Measurements from ENCODE around the gene PACRG. TPM values are rescaled to one million over a fixed set of nuclear protein-coding genes. Genes with fewer than 3 reads are reported as not detected.

Gene PACRG
- total RNA-seq, 1 donor from 2014 or later, result 2.4 TPM

GRCh38 chr6:163152701-163153100 is 424.9 kb downstream of the PACRG start:
- no peaks in the 10 kb centered on the region for H3K36me3 Mint-ChIP-seq (ENCODE audit: insufficient read depth)
- H3K27me3 Mint-ChIP-seq, result peaks cover 4% of the 10 kb centered on the region
- H3K27ac Mint-ChIP-seq, result no peak overlapping the region
- no peak for DNase-seq (ENCODE audit: low spot score, unreplicated experiment)
- H3K9me3 Mint-ChIP-seq (ENCODE audit: low read depth), result no peaks in the 10 kb centered on the region
- TF ChIP-seq CTCF (IDR thresholded peaks at IDR 0.05; ENCODE audit: unreplicated experiment), result no peak
- H3K4me1 Mint-ChIP-seq (ENCODE audit: low read depth), result peaks cover 4% of the 10 kb centered on the region
- no peak overlapping the region for H3K4me3 Mint-ChIP-seq (ENCODE audit: low read depth)

GRCh38 chr6:163159110-163159509 is 431.3 kb downstream of the PACRG start:
- no peaks in the 10 kb centered on the region for H3K9me3 Mint-ChIP-seq (ENCODE audit: low read depth)
- no peaks in the 10 kb centered on the region for H3K36me3 Mint-ChIP-seq (ENCODE audit: insufficient read depth)
- H3K27me3 Mint-ChIP-seq, result peaks cover 4% of the 10 kb centered on the region
- TF ChIP-seq CTCF (IDR thresholded peaks at IDR 0.05; ENCODE audit: unreplicated experiment), result no peak
- no peak overlapping the region for H3K4me3 Mint-ChIP-seq (ENCODE audit: low read depth)
- H3K4me1 Mint-ChIP-seq (ENCODE audit: low read depth), result peaks cover 4% of the 10 kb centered on the region
- H3K27ac Mint-ChIP-seq, result no peak overlapping the region
- DNase-seq (ENCODE audit: low spot score, unreplicated experiment), result no peak

- Mint-ChIP-seq H3K27me3 (peaks cover 4% of the 10 kb centered on the region), H3K27ac (no peak overlapping the region), H3K36me3 (ENCODE audit: insufficient read depth) (no peaks in the 10 kb centered on the region), H3K4me1 (ENCODE audit: low read depth) (peaks cover 4% of the 10 kb centered on the region), H3K4me3 (ENCODE audit: low read depth) (no peak overlapping the region), H3K9me3 (ENCODE audit: low read depth) (no peaks in the 10 kb centered on the region)
- no peak for DNase-seq (ENCODE audit: low spot score, unreplicated experiment)
- TF ChIP-seq CTCF (IDR thresholded peaks at IDR 0.05; ENCODE audit: unreplicated experiment), result no peak
These were observed 431.9 kb downstream of the PACRG start for GRCh38 chr6:163159689-163160088.

GRCh38 chr6:163162007-163162873 is 434.5 kb downstream of the PACRG start:
- Mint-ChIP-seq H3K9me3 (ENCODE audit: low read depth) (no peaks in the 10 kb centered on the region), H3K27me3 (peaks cover 2% of the 10 kb centered on the region), H3K4me1 (ENCODE audit: low read depth) (peaks cover 4% of the 10 kb centered on the region), H3K36me3 (ENCODE audit: insufficient read depth) (no peaks in the 10 kb centered on the region), H3K4me3 (ENCODE audit: low read depth) (no peak overlapping the region), H3K27ac (no peak overlapping the region)
- no peak for TF ChIP-seq CTCF (IDR thresholded peaks at IDR 0.05; ENCODE audit: unreplicated experiment)
- DNase-seq (ENCODE audit: low spot score, unreplicated experiment), result no peak

- no peak overlapping the region for H3K27ac Mint-ChIP-seq
- TF ChIP-seq CTCF (IDR thresholded peaks at IDR 0.05; ENCODE audit: unreplicated experiment), result no peak
- H3K4me3 Mint-ChIP-seq (ENCODE audit: low read depth), result no peak overlapping the region
- no peaks in the 10 kb centered on the region for H3K9me3 Mint-ChIP-seq (ENCODE audit: low read depth)
- H3K27me3 Mint-ChIP-seq, result no peaks in the 10 kb centered on the region
- H3K36me3 Mint-ChIP-seq (ENCODE audit: insufficient read depth), result no peaks in the 10 kb centered on the region
- peaks cover 4% of the 10 kb centered on the region for H3K4me1 Mint-ChIP-seq (ENCODE audit: low read depth)
- DNase-seq (ENCODE audit: low spot score, unreplicated experiment), result no peak
These were observed 435.1 kb downstream of the PACRG start for GRCh38 chr6:163162874-163163213.

Data from progenitor cell of endocrine pancreas (in vitro differentiated cells).